Lung (tissue), 12 donors: Measurements from ENCODE around the gene CSRNP3. TPM values are rescaled to one million over a fixed set of nuclear protein-coding genes. Genes with fewer than 3 reads are reported as not detected.

Experiments used
- ATAC-seq: fragments of 200-7000 bp; cut with Tn5 transposase; one replicate; pipeline ENCODE4 v1.9.1; 2020; ENCODE audit warnings: moderate number of reproducible peaks; ENCODE audit not compliant: insufficient read depth, low FRiP score
- DNase-seq, 3 donors: peaks; one replicate each; pipeline ENCODE4 v3.0.0-alpha.2; 2013 to 2017
- H3K27ac ChIP-seq, 2 donors: one replicate each; pipeline ENCODE4 v1.5.1; 2013; ENCODE audit warnings: mild to moderate bottlenecking in 2 of 2, moderate library complexity in 2 of 2, control low read depth in 1 of 2, inconsistent platforms in 1 of 2, low read depth in 1 of 2, low read length in 1 of 2
- H3K27me3 ChIP-seq, 3 donors: one replicate each; pipeline ENCODE4 v1.5.1; 2013; ENCODE audit warnings: low read length in 2 of 3; ENCODE audit not compliant: control insufficient read depth in 3 of 3, insufficient read depth in 3 of 3
- H3K36me3 ChIP-seq, 4 donors: one replicate each; pipeline ENCODE4 v1.5.1; 2013; ENCODE audit warnings: low read length in 4 of 4, mild to moderate bottlenecking in 1 of 4, moderate library complexity in 1 of 4; ENCODE audit not compliant: control insufficient read depth in 4 of 4, insufficient read depth in 4 of 4
- H3K4me1 ChIP-seq, 5 donors: one replicate each; pipeline ENCODE4 v1.5.1; 2013; ENCODE audit warnings: low read length in 5 of 5, mild to moderate bottlenecking in 2 of 5, moderate library complexity in 1 of 5; ENCODE audit not compliant: control insufficient read depth in 5 of 5, insufficient read depth in 5 of 5
- H3K4me3 ChIP-seq: one replicate; pipeline ENCODE4 v1.5.1; 2013; ENCODE audit warnings: mild to moderate bottlenecking, control low read depth, moderate library complexity
- H3K9ac ChIP-seq, 2 donors: one replicate each; pipeline ENCODE4 v1.5.1; 2013; ENCODE audit warnings: low read length in 2 of 2, control low read depth in 1 of 2; ENCODE audit not compliant: insufficient read depth in 1 of 2
- H3K9me3 ChIP-seq, 4 donors: one replicate each; pipeline ENCODE4 v1.5.1; 2013; ENCODE audit warnings: low read length in 3 of 4, mild to moderate bottlenecking in 1 of 4, moderate library complexity in 1 of 4; ENCODE audit not compliant: control insufficient read depth in 4 of 4, insufficient read depth in 3 of 4
- CTCF ChIP-seq: IDR thresholded peaks from 2 replicates; pipeline ENCODE4 v1.5.1; 2012; ENCODE audit warnings: mild to moderate bottlenecking; ENCODE audit errors: control extremely low read depth, extremely low read depth
- WGBS, 2 donors: extraction: QIAGEN DNeasy Blood & Tissue Kit; methylation state at CpG; one replicate each; pipeline ENCODE4 v1.1.7; 2013; 5-methylcytosine and 5-hydroxymethylcytosine counted together
- polyA plus RNA-seq, 2 donors: library from polyadenylated mRNA; stranded (reverse); fragments of 200-250 nt; gene quantifications; one replicate each; pipeline ENCODE4 v1.2.1, GENCODE V29; 2013
- total RNA-seq, 2 donors: library from RNA; depleted of rRNA in 1 of 2; stranded (reverse); fragments of >200 nt in 1 of 2; gene quantifications; one replicate each; pipeline ENCODE4 v1.2.1, GENCODE V29; 2014 to 2021
- donor health status: control.
- donor health status: control.
- donor health status: Bipolar disorder and iron deficiency.
- donor health status: healthy.
- donor health status: DM: yes; HTN: yes; CAD: no.

The CSRNP3 gene
- total and polyA plus RNA-seq, 4 donors = 0.25 to 8.7 (median 1.8) TPM

GRCh38 chr2:165635532-165635931 lies 166.0 kb downstream of the CSRNP3 start:
- WGBS, 2 donors = 85 to 89% methylated on average over 1 of the region's 1 CpG
- Histone ChIP-seq H3K4me3 (no peak overlapping the region), H3K9me3 (no peaks in the 10 kb centered on the region), H3K27me3 (no peaks in the 10 kb centered on the region), H3K27ac (no peak overlapping the region), H3K9ac (no peak overlapping the region), H3K36me3 (no peaks in the 10 kb centered on the region), H3K4me1 (peaks cover 0 to 5% (median 3%) of the 10 kb centered on the region in 5 donors)
- no peak for DNase-seq
- no peak for TF ChIP-seq CTCF
- ATAC-seq = no peak

GRCh38 chr2:165636959-165637358 lies 167.5 kb downstream of the CSRNP3 start:
- no peaks in the 10 kb centered on the region for H3K36me3 ChIP-seq
- H3K4me1 ChIP-seq = peaks cover 0 to 5% (median 3%) of the 10 kb centered on the region in 5 donors
- no peak for ATAC-seq
- H3K4me3 ChIP-seq = no peak overlapping the region
- no peak for TF ChIP-seq CTCF
- no peaks in the 10 kb centered on the region for H3K27me3 ChIP-seq
- no peaks in the 10 kb centered on the region for H3K9me3 ChIP-seq
- DNase-seq = no peak
- 97 to 98% methylated on average over 1 of the region's 1 CpG for WGBS, 2 donors
- H3K9ac ChIP-seq = no peak overlapping the region
- no peak overlapping the region for H3K27ac ChIP-seq

GRCh38 chr2:165637396-165637795 lies 167.9 kb downstream of the CSRNP3 start:
- no peak for TF ChIP-seq CTCF
- ATAC-seq (no peak), DNase-seq (no peak)
- Histone ChIP-seq H3K9me3 (no peaks in the 10 kb centered on the region), H3K4me3 (no peak overlapping the region), H3K27me3 (no peaks in the 10 kb centered on the region), H3K9ac (no peak overlapping the region), H3K27ac (no peak overlapping the region), H3K36me3 (no peaks in the 10 kb centered on the region), H3K4me1 (peaks cover 0 to 5% (median 3%) of the 10 kb centered on the region in 5 donors)
- 96 to 98% methylated on average over 2 of the region's 2 CpGs for WGBS, 2 donors

GRCh38 chr2:165639504-165639903 lies 170.0 kb downstream of the CSRNP3 start:
- no peak for TF ChIP-seq CTCF
- WGBS, 2 donors = 92 to 95% methylated on average over 1 of the region's 1 CpG
- no peak for DNase-seq
- Histone ChIP-seq H3K27me3 (no peaks in the 10 kb centered on the region), H3K9ac (no peak overlapping the region), H3K4me3 (no peak overlapping the region), H3K9me3 (peaks cover 0 to 2% (median 0%) of the 10 kb centered on the region in 4 donors), H3K36me3 (no peaks in the 10 kb centered on the region), H3K4me1 (peaks cover 0 to 5% (median 3%) of the 10 kb centered on the region in 5 donors), H3K27ac (no peak overlapping the region)
- no peak for ATAC-seq
